DND-41 (cell line): ENCODE measurements around the gene TAF1L.

ENCODE experiments used
- EZH2 ChIP-seq: IDR thresholded peaks from 3 replicates; pipeline ENCODE4 v1.6.1; 2012; ENCODE audit warnings: borderline replicate concordance, low read depth, mild to moderate bottlenecking, moderate library complexity, low read length, inconsistent platforms; ENCODE audit not compliant: severe bottlenecking
- TF ChIP-seq, protein P1 (sequence below): IDR thresholded peaks from 2 replicates; pipeline ENCODE4 v1.5.1; 2012; ENCODE audit warnings: borderline replicate concordance, low read length, moderate library complexity, mild to moderate bottlenecking; ENCODE audit not compliant: poor library complexity, severe bottlenecking; ENCODE audit errors: extremely low read depth

DNA sequence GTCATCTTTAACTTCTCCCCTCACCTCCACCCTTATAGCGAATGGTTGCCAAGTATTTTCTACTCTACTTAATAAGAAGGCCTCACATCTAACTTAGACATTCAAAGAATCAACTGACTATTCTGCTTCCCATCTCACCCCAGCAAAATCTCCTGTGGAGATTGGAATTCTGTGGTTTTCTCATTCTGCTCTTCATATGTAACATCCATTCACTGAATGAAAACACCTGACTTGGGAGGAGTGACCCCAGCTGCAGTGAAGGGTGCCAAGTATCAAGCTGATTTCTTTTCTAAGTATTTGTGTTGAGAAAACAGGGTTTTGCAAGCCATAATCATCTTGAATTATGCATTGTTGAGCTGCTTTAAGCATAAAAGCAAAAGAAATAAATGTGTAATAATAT lies 42.5 kb upstream of the TAF1L start:
- TF ChIP-seq, protein P1, sequence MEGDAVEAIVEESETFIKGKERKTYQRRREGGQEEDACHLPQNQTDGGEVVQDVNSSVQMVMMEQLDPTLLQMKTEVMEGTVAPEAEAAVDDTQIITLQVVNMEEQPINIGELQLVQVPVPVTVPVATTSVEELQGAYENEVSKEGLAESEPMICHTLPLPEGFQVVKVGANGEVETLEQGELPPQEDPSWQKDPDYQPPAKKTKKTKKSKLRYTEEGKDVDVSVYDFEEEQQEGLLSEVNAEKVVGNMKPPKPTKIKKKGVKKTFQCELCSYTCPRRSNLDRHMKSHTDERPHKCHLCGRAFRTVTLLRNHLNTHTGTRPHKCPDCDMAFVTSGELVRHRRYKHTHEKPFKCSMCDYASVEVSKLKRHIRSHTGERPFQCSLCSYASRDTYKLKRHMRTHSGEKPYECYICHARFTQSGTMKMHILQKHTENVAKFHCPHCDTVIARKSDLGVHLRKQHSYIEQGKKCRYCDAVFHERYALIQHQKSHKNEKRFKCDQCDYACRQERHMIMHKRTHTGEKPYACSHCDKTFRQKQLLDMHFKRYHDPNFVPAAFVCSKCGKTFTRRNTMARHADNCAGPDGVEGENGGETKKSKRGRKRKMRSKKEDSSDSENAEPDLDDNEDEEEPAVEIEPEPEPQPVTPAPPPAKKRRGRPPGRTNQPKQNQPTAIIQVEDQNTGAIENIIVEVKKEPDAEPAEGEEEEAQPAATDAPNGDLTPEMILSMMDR = no peak
- TF ChIP-seq EZH2 = no peak
